Spinal cord (tissue), 10 donors: Measurements from ENCODE around the gene CAMKMT. TPM values are rescaled to one million over a fixed set of nuclear protein-coding genes. Genes with fewer than 3 reads are reported as not detected.

ENCODE experiments used
- DNase-seq, 6 donors: peaks; one replicate each; pipeline versions ENCODE4 v3.0.0 to v3.0.0-alpha.2; 2013 to 2015; ENCODE audit warnings: low spot score in 6 of 6, low read depth in 4 of 6
- H3K27ac ChIP-seq: one replicate; pipeline ENCODE4 v1.5.1; 2013; ENCODE audit warnings: low read depth, low read length, control low read depth
- H3K27me3 ChIP-seq: one replicate; pipeline ENCODE4 v1.6.1; 2013; ENCODE audit warnings: low read length; ENCODE audit not compliant: control insufficient read depth, insufficient read depth
- H3K36me3 ChIP-seq: one replicate; pipeline ENCODE4 v1.6.1; 2013; ENCODE audit warnings: low read length; ENCODE audit not compliant: control insufficient read depth, insufficient read depth
- H3K4me1 ChIP-seq: one replicate; pipeline ENCODE4 v1.6.1; 2013; ENCODE audit warnings: low read length; ENCODE audit not compliant: control insufficient read depth, insufficient read depth
- H3K4me3 ChIP-seq: one replicate; pipeline ENCODE4 v1.5.1; 2013; ENCODE audit warnings: low read depth, low read length, control low read depth
- H3K9me3 ChIP-seq: one replicate; pipeline ENCODE4 v1.6.1; 2013; ENCODE audit warnings: low read length; ENCODE audit not compliant: control insufficient read depth, insufficient read depth
- WGBS: methylation state at CpG from one replicate; pipeline ENCODE4 v1.1.5; 2013; ENCODE audit warnings: missing lambda C conversion rate; ENCODE audit not compliant: insufficient coverage; 5-methylcytosine and 5-hydroxymethylcytosine counted together
- polyA plus RNA-seq, 2 donors: library from polyadenylated mRNA; unstranded; fragments of 120-200 nt; gene quantifications; one replicate each; pipeline ENCODE4 v1.2.1, GENCODE V29; 2013; ENCODE audit not compliant: insufficient read length in 2 of 2
- total RNA-seq, 2 donors: library from RNA; depleted of rRNA in 1 of 2; stranded (reverse); fragments of 120-200 nt in 1 of 2; fragments of >200 nt in 1 of 2; gene quantifications; one replicate each; pipeline versions ENCODE4 v1.2.3 to v1.2.4, GENCODE V29; 2013 to 2014
- donor health status: healthy.

CAMKMT gene
- total and polyA plus RNA-seq, 4 donors = 8.0 to 16.8 (median 13.9) TPM

GRCh38 chr2:44680424-44680971, 318.8 kb downstream of the CAMKMT start:
- H3K4me1 ChIP-seq = no peaks in the 10 kb centered on the region
- no peaks in the 10 kb centered on the region for H3K9me3 ChIP-seq
- no peaks in the 10 kb centered on the region for H3K27me3 ChIP-seq
- H3K36me3 ChIP-seq = no peaks in the 10 kb centered on the region
- DNase-seq = no peak
- H3K4me3 ChIP-seq = no peak overlapping the region
- H3K27ac ChIP-seq = no peak overlapping the region
- no CpG with 5 or more reads among the region's 8 CpGs for WGBS

GRCh38 chr2:44680983-44681531, 319.3 kb downstream of the CAMKMT start:
- Histone ChIP-seq H3K4me3 (no peak overlapping the region), H3K36me3 (no peaks in the 10 kb centered on the region), H3K27me3 (no peaks in the 10 kb centered on the region), H3K4me1 (no peaks in the 10 kb centered on the region), H3K27ac (no peak overlapping the region), H3K9me3 (no peaks in the 10 kb centered on the region)
- peak in 2 of 6 donors; percentile 36 to 44 for DNase-seq
- WGBS = no CpG with 5 or more reads among the region's 5 CpGs

GRCh38 chr2:44682459-44682858, 320.7 kb downstream of the CAMKMT start:
- H3K27ac ChIP-seq = no peak overlapping the region
- no peaks in the 10 kb centered on the region for H3K4me1 ChIP-seq
- H3K9me3 ChIP-seq = no peaks in the 10 kb centered on the region
- DNase-seq = no peak
- no peaks in the 10 kb centered on the region for H3K27me3 ChIP-seq
- 100% methylated on average over 3 of the region's 6 CpGs for WGBS
- H3K4me3 ChIP-seq = no peak overlapping the region
- H3K36me3 ChIP-seq = no peaks in the 10 kb centered on the region

DNA sequence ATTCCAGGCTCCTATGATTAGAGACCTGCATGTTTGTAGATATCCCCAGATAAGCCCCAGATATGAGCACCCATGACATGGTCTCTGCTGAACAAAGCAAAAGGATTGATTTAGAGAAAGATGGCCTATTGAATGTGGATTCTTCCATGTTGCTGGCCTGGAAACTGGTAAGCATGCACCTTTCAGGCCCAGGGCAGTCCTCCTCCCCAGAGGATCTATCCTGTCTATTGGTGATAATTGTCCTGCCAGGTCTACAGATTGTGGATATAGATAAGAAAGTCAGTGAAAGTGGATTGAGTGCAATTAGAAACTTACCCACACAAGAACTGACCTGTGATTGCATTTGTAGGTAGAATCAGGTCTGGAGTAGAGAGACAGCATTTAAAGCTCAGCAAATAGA, 322.8 kb downstream of the CAMKMT start:
- Histone ChIP-seq H3K27me3 (no peaks in the 10 kb centered on the region), H3K4me3 (no peak overlapping the region), H3K27ac (no peak overlapping the region), H3K4me1 (no peaks in the 10 kb centered on the region), H3K36me3 (no peaks in the 10 kb centered on the region), H3K9me3 (no peaks in the 10 kb centered on the region)
- DNase-seq = no peak

GRCh38 chr2:44686561-44686960, 324.8 kb downstream of the CAMKMT start:
- DNase-seq = no peak
- Histone ChIP-seq H3K27me3 (no peaks in the 10 kb centered on the region), H3K4me3 (no peak overlapping the region), H3K36me3 (no peaks in the 10 kb centered on the region), H3K9me3 (no peaks in the 10 kb centered on the region), H3K4me1 (no peaks in the 10 kb centered on the region), H3K27ac (no peak overlapping the region)
- WGBS = no CpG with 5 or more reads among the region's 2 CpGs

DNA sequence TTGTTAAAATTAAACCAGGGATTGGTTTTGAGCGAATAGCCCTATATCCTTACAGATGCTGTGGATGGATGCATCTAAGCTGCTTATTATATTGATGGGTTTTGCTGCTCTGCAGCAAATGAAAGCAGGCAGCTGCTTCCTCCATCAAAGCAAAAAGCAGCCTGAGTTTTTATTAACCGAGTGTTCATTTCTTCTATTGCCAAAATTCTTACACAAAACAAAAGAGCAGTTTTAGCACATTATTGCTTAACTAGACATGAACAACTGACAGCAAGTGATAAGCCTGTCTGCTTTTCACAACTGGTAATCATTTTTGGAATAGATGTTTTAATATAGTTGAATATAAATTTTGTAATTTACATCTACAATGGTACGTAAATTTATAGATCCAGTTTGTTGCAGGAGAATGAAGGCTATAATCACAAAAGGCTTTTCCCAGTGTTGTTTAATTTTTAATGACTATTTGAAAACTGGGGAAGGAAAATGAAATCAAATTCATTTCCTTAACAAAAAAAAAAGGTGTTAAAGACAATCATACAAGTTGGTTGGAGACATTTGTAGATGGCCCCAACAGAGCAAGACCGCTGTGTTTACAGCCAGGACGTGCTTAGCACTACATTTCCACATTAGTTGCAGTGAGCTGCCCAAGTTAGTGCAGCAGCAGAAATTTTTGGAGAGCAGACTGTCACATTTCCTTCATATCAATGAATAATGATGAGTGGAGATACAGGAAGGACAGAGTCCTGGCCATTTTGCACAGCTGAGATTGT, 326.1 kb downstream of the CAMKMT start:
- H3K4me3 ChIP-seq = no peak overlapping the region
- WGBS = no CpG with 5 or more reads among the region's 5 CpGs
- no peak overlapping the region for H3K27ac ChIP-seq
- H3K9me3 ChIP-seq = no peaks in the 10 kb centered on the region
- no peaks in the 10 kb centered on the region for H3K36me3 ChIP-seq
- no peaks in the 10 kb centered on the region for H3K4me1 ChIP-seq
- no peaks in the 10 kb centered on the region for H3K27me3 ChIP-seq
- peak in 1 of 6 donors; percentile 28 for DNase-seq

DNA sequence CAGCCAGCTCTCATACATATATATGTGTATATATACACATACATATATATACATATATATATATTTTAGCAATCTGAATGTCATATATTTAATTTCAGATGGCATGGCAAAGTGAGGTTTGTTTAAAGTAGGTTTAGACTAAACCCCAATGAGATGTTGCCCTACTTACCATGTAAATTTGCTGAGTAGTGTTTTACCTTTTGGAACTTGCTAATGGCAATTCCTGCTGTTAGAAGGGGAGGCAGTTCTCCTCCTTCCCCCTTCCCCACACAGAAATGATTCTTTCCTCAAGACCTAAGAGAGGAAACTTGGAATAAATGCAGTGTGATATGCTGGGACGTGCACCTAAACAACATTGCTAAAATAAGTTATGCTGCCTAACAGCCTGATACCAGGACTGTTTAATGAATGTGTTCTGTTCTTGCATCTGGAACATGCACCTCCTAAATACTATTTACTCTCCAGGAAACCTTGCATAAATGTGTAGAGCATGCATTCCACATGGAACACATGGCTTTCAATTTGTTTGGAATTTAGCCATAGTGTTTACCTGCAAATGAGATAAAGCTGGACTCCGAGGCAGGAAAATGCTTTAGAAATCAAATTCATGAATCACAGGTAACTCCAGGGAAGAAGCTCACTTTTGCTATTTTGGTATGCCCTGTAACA, 326.8 kb downstream of the CAMKMT start:
- peak in 1 of 6 donors; percentile 30 for DNase-seq
- WGBS = no CpG with 5 or more reads among the region's 2 CpGs
- H3K36me3 ChIP-seq = no peaks in the 10 kb centered on the region
- no peaks in the 10 kb centered on the region for H3K27me3 ChIP-seq
- H3K4me3 ChIP-seq = no peak overlapping the region
- no peaks in the 10 kb centered on the region for H3K9me3 ChIP-seq
- no peak overlapping the region for H3K27ac ChIP-seq
- no peaks in the 10 kb centered on the region for H3K4me1 ChIP-seq

DNA sequence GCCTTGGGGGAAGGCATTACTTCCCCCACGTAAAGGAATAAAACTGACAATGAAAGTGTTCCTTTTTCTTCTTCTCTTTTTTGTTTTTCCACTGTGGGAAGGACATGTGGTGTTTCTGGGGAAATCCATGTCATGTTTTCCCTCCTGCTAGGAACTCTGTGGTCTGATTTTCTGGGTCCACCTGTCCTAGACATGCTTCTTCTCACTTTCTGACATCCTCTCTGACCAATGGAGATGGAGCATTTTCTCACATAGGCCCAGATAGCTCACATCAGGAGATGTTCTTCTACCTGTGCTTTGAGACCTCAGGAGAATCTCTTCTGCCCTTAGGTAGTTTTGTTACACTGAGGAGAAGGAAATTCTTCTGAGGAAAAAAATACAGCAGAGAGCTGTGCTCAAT, 327.8 kb downstream of the CAMKMT start:
- DNase-seq = no peak
- WGBS = no CpG with 5 or more reads among the region's 1 CpG
- H3K4me1 ChIP-seq = no peaks in the 10 kb centered on the region
- no peaks in the 10 kb centered on the region for H3K27me3 ChIP-seq
- H3K9me3 ChIP-seq = no peaks in the 10 kb centered on the region
- no peak overlapping the region for H3K27ac ChIP-seq
- no peaks in the 10 kb centered on the region for H3K36me3 ChIP-seq
- no peak overlapping the region for H3K4me3 ChIP-seq

- no peak overlapping the region for H3K4me3 ChIP-seq
- 91% methylated on average over 6 of the region's 10 CpGs for WGBS
- no peaks in the 10 kb centered on the region for H3K9me3 ChIP-seq
- no peak overlapping the region for H3K27ac ChIP-seq
- H3K36me3 ChIP-seq = no peaks in the 10 kb centered on the region
- H3K4me1 ChIP-seq = no peaks in the 10 kb centered on the region
- no peak for DNase-seq
- H3K27me3 ChIP-seq = no peaks in the 10 kb centered on the region
Measured at GRCh38 chr2:44691174-44691785, 329.5 kb downstream of the CAMKMT start.
